MM.1S (cell line): Measurements from ENCODE around the gene NR2C2.
A peak's percentile ranks its signal among the peaks of the same experiment; 100 is the strongest.

ENCODE experiments used
- DNase-seq: peaks from one replicate; pipeline ENCODE4 v3.0.0-alpha.2; 2015
- H2AFZ ChIP-seq: fragments of 300-600 bp; sonication (generic); 2 replicates; pipeline ENCODE4 v1.6.0; 2016; ENCODE audit warnings: antibody characterized with exemption, low read length
- H3F3A ChIP-seq: fragments of 300-600 bp; sonication (generic); 2 replicates; pipeline ENCODE4 v1.6.1; 2016; ENCODE audit warnings: mild to moderate bottlenecking, antibody characterized with exemption, low read length, moderate library complexity, mixed read lengths; ENCODE audit not compliant: insufficient read depth
- H3K27ac ChIP-seq: fragments of 300-600 bp; sonication (generic); 2 replicates; pipeline ENCODE4 v1.5.1; 2016; ENCODE audit warnings: mild to moderate bottlenecking, low read length
- H3K27me3 ChIP-seq: fragments of 300-600 bp; sonication (generic); replicated peaks from 2 replicates; pipeline ENCODE4 v1.6.0; 2016; ENCODE audit warnings: low read length; ENCODE audit not compliant: insufficient read depth
- H3K36me3 ChIP-seq: fragments of 300-600 bp; sonication (generic); replicated peaks from 2 replicates; pipeline ENCODE4 v1.6.1; 2016; ENCODE audit warnings: mild to moderate bottlenecking, low read length, mixed read lengths; ENCODE audit not compliant: insufficient read depth
- H3K4me1 ChIP-seq: fragments of 300-600 bp; sonication (generic); 2 replicates; pipeline ENCODE4 v1.6.1; 2016; ENCODE audit warnings: low read length, mixed read lengths
- H3K4me2 ChIP-seq: fragments of 300-600 bp; sonication (generic); 2 replicates; pipeline ENCODE4 v1.6.0; 2016; ENCODE audit warnings: low read depth, low read length
- H3K4me3 ChIP-seq: fragments of 300-600 bp; sonication (generic); 2 replicates; pipeline ENCODE4 v1.5.1; 2016; ENCODE audit warnings: low read length, mixed read lengths
- H3K79me2 ChIP-seq: fragments of 300-600 bp; sonication (generic); 2 replicates; pipeline ENCODE4 v1.6.1; 2016; ENCODE audit warnings: mixed run types, low read length, mixed read lengths
- H3K9ac ChIP-seq: fragments of 300-600 bp; sonication (generic); 2 replicates; pipeline ENCODE4 v1.6.1; 2016; ENCODE audit warnings: low read length, mixed read lengths
- H3K9me2 ChIP-seq: fragments of 300-600 bp; sonication (generic); replicated peaks from 2 replicates; pipeline ENCODE4 v1.6.1; 2016; ENCODE audit warnings: mild to moderate bottlenecking, low read length, mixed read lengths; ENCODE audit not compliant: insufficient read depth
- H3K9me3 ChIP-seq: fragments of 300-600 bp; sonication (generic); replicated peaks from 2 replicates; pipeline ENCODE4 v1.6.1; 2016; ENCODE audit warnings: mild to moderate bottlenecking, low read length, mixed read lengths; ENCODE audit not compliant: insufficient read depth
- H4K20me1 ChIP-seq: fragments of 300-600 bp; sonication (generic); 2 replicates; pipeline ENCODE4 v1.6.1; 2016; ENCODE audit warnings: mild to moderate bottlenecking, low read length, moderate library complexity, mixed read lengths; ENCODE audit not compliant: insufficient read depth
- CTCF ChIP-seq: fragments of 300-600 bp; sonication (generic); IDR thresholded peaks from 2 replicates; pipeline ENCODE4 v1.5.1; 2016; ENCODE audit warnings: antibody characterized with exemption, low read length, mixed read lengths
- EZH2 ChIP-seq: fragments of 300-600 bp; sonication (generic); optimal IDR thresholded peaks from 2 replicates; pipeline ENCODE3; 2017; ENCODE audit warnings: low read depth, mild to moderate bottlenecking, antibody characterized with exemption, low read length, mixed read lengths
- EZH2phosphoT487 ChIP-seq: fragments of 300-600 bp; sonication (generic); IDR thresholded peaks from 2 replicates; pipeline ENCODE4 v1.6.1; 2018; ENCODE audit warnings: antibody characterized with exemption, low read length

NR2C2 gene

GRCh38 chr3:15063238-15063637 lies 115.9 kb downstream of the NR2C2 start:
- H3K9ac ChIP-seq: no peak overlapping the region; the same call in 1 of the 2 replicates
- H3K27ac ChIP-seq: no peak overlapping the region

GRCh38 chr3:15063656-15064286 lies 116.4 kb downstream of the NR2C2 start:
- Histone ChIP-seq H3K27me3 (no peaks in the 10 kb centered on the region), H2AFZ (no peak overlapping the region), H3K9me2 (no peaks in the 10 kb centered on the region), H3K9ac (peak overlapping the region; percentile 95), H3K4me1 (peaks cover 5% of the 10 kb centered on the region), H3K4me3 (peak overlapping the region; percentile 92), H3K4me2 (peak overlapping the region; percentile 81), H3F3A (no peaks in the 10 kb centered on the region), H3K79me2 (peaks cover 45% of the 10 kb centered on the region), H3K36me3 (no peaks in the 10 kb centered on the region), H3K27ac (no peak overlapping the region), H4K20me1 (0 out of 2 replicates have a peak, but pooled peaks cover 3% of the 10 kb centered on the region), H3K9me3 (no peaks in the 10 kb centered on the region)
- no peak for TF ChIP-seq EZH2phosphoT487
- no peak for TF ChIP-seq CTCF
- no peak for TF ChIP-seq EZH2
- DNase-seq: no peak

More at GRCh38 chr3:15063238-15063637, 115.9 kb downstream of the NR2C2 start:
- Histone ChIP-seq H3K4me1 (peaks cover 5% of the 10 kb centered on the region), H3F3A (no peaks in the 10 kb centered on the region), H2AFZ (no peak overlapping the region), H4K20me1 (0 out of 2 replicates have a peak, but pooled peaks cover 3% of the 10 kb centered on the region), H3K27me3 (no peaks in the 10 kb centered on the region), H3K4me3 (peak overlapping the region; percentile 92; the same call in 1 of the 2 replicates), H3K9me2 (no peaks in the 10 kb centered on the region), H3K4me2 (peak overlapping the region; percentile 81), H3K9me3 (no peaks in the 10 kb centered on the region), H3K79me2 (peaks cover 50% of the 10 kb centered on the region), H3K36me3 (no peaks in the 10 kb centered on the region)
- no peak for DNase-seq
- no peak for TF ChIP-seq CTCF
- no peak for TF ChIP-seq EZH2phosphoT487
- no peak for TF ChIP-seq EZH2

GRCh38 chr3:15064299-15064834 lies 117.0 kb downstream of the NR2C2 start:
- Histone ChIP-seq H3K9me3 (no peaks in the 10 kb centered on the region), H3K9me2 (no peaks in the 10 kb centered on the region), H3K4me1 (peaks cover 5% of the 10 kb centered on the region), H3K9ac (peak overlapping the region; percentile 95), H3K36me3 (no peaks in the 10 kb centered on the region), H4K20me1 (0 out of 2 replicates have a peak, but pooled peaks cover 3% of the 10 kb centered on the region), H3F3A (no peaks in the 10 kb centered on the region), H2AFZ (peak overlapping the region; percentile 92), H3K27me3 (no peaks in the 10 kb centered on the region), H3K4me3 (peak overlapping the region; percentile 92), H3K27ac (peak overlapping the region; percentile 54; the same call in 1 of the 2 replicates), H3K4me2 (peak overlapping the region; percentile 81), H3K79me2 (peaks cover 39% of the 10 kb centered on the region)
- peak; percentile 16 for DNase-seq
- no peak for TF ChIP-seq EZH2
- TF ChIP-seq CTCF: no peak
